SK-N-SH (cell line): ENCODE data around the gene GPANK1.

Experiments
- FOXJ3 ChIP-seq: sonication (generic); formaldehyde crosslinking; IDR thresholded peaks from 2 replicates; pipeline ENCODE4 v1.5.1; 2020; ENCODE audit warnings: mild to moderate bottlenecking, missing genetic modification reagents
- GABPA ChIP-seq: IDR thresholded peaks from 2 replicates; pipeline ENCODE4 v1.4.0; 2012; ENCODE audit warnings: low read depth, mild to moderate bottlenecking
- MXI1 ChIP-seq: IDR thresholded peaks from 2 replicates; pipeline ENCODE4 v1.6.1; 2012; ENCODE audit warnings: mild to moderate bottlenecking, low read depth, low read length, improper control_type of control experiment
- TF ChIP-seq, protein P1 (sequence below): IDR thresholded peaks from 2 replicates; pipeline ENCODE4 v1.4.0; 2012; ENCODE audit warnings: low read depth
- TF ChIP-seq, protein P2 (sequence below): fragments of 150-350 bp; IDR thresholded peaks from 2 replicates; pipeline ENCODE4 v1.6.1; 2017; ENCODE audit warnings: antibody characterized with exemption, low read length, low read depth, borderline replicate concordance
- TF ChIP-seq, protein P3 (sequence below): fragments of 200-600 bp; sonication (generic); IDR thresholded peaks from 2 replicates; pipeline ENCODE4 v1.6.1; 2017; ENCODE audit warnings: antibody characterized with exemption, mild to moderate bottlenecking, moderate library complexity

DNA sequence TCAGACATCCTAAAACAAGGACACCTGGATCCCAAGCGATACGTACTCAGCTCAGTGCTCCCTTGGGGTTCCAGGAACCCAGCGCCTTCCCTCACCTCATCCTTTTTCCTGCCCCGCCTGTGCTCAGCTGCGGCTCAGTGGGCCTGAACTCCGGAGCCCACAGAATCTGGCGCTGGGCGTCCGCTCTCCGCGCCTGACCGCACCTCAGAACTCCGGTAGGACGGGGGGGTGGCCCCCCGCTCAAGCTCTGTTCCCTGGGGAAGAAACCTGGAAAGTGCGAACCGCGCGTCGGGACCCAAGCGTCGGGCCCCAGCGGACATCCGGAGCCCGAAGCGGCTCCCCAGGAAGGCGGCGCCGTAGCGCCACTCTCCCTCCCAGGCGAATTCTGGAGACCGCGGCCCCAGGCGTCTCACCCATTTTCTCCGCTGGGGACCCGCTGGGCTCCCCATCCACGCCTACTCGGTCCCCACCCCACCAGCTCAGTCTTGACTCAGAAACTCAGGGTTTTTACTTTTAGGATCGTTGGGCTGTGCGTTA is 16.4 kb upstream of the GPANK1 start:
- TF ChIP-seq, protein P1, sequence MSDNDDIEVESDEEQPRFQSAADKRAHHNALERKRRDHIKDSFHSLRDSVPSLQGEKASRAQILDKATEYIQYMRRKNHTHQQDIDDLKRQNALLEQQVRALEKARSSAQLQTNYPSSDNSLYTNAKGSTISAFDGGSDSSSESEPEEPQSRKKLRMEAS, result no peak
- TF ChIP-seq, protein P2, sequence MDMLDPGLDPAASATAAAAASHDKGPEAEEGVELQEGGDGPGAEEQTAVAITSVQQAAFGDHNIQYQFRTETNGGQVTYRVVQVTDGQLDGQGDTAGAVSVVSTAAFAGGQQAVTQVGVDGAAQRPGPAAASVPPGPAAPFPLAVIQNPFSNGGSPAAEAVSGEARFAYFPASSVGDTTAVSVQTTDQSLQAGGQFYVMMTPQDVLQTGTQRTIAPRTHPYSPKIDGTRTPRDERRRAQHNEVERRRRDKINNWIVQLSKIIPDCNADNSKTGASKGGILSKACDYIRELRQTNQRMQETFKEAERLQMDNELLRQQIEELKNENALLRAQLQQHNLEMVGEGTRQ, result no peak
- TF ChIP-seq, protein P3, sequence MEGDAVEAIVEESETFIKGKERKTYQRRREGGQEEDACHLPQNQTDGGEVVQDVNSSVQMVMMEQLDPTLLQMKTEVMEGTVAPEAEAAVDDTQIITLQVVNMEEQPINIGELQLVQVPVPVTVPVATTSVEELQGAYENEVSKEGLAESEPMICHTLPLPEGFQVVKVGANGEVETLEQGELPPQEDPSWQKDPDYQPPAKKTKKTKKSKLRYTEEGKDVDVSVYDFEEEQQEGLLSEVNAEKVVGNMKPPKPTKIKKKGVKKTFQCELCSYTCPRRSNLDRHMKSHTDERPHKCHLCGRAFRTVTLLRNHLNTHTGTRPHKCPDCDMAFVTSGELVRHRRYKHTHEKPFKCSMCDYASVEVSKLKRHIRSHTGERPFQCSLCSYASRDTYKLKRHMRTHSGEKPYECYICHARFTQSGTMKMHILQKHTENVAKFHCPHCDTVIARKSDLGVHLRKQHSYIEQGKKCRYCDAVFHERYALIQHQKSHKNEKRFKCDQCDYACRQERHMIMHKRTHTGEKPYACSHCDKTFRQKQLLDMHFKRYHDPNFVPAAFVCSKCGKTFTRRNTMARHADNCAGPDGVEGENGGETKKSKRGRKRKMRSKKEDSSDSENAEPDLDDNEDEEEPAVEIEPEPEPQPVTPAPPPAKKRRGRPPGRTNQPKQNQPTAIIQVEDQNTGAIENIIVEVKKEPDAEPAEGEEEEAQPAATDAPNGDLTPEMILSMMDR, result no peak
- TF ChIP-seq FOXJ3 (CRISPR knock-in tag), result no peak
- TF ChIP-seq GABPA, result no peak
- no peak; the same call in 1 of the 2 replicates for TF ChIP-seq MXI1
